HG03439 (cell line): Measurements from ENCODE around the gene PPFIA4.
"Not testable (repeated sequence)": the region's sequence is repeated elsewhere in the genome, so short reads cannot be mapped to it uniquely, and the experiment has no call there.

ENCODE experiments used
- ATAC-seq: cut with Tn5 transposase; IDR thresholded peaks from one replicate; pipeline ENCODE4 v1.9.1; 2021; ENCODE audit warnings: mild to moderate bottlenecking, moderate library complexity; ENCODE audit not compliant: unreplicated experiment

The PPFIA4 gene

GRCh38 chr1:203026031-203026665 is at the start of gene PPFIA4:
Gene PPFIA4, plus strand, starts transcription at chr1:203026491. Its CDS starts 12,518 bp downstream, at chr1:203039009.
- ATAC-seq: peak; percentile 70

- no peak for ATAC-seq
Measured at GRCh38 chr1:202976633-202977032, 49.7 kb upstream of the PPFIA4 start.

- no peak for ATAC-seq
Measured at GRCh38 chr1:202979459-202979858, 46.8 kb upstream of the PPFIA4 start.

- no peak for ATAC-seq
Measured at GRCh38 chr1:202981939-202982338, 44.4 kb upstream of the PPFIA4 start.

- ATAC-seq: no peak
Measured at GRCh38 chr1:202982715-202983430, 43.4 kb upstream of the PPFIA4 start.

GRCh38 chr1:202986120-202986519 is 40.2 kb upstream of the PPFIA4 start:
- ATAC-seq: not testable (repeated sequence)

GRCh38 chr1:202987255-202987654 is 39.0 kb upstream of the PPFIA4 start:
- no peak for ATAC-seq

GRCh38 chr1:202987922-202988583 is 38.2 kb upstream of the PPFIA4 start:
- no peak for ATAC-seq

- no peak for ATAC-seq
Measured at GRCh38 chr1:202989879-202990278, 36.4 kb upstream of the PPFIA4 start.

- ATAC-seq: no peak
Measured at GRCh38 chr1:202991112-202991511, 35.2 kb upstream of the PPFIA4 start.

GRCh38 chr1:202994756-202995155 is 31.5 kb upstream of the PPFIA4 start:
- ATAC-seq: no peak

GRCh38 chr1:202998836-202999750 is 27.2 kb upstream of the PPFIA4 start:
- ATAC-seq: no peak

GRCh38 chr1:203000217-203000944 is 25.9 kb upstream of the PPFIA4 start:
- no peak for ATAC-seq

- no peak for ATAC-seq
Measured at GRCh38 chr1:203001986-203002385, 24.3 kb upstream of the PPFIA4 start.

GRCh38 chr1:203002951-203003350 is 23.3 kb upstream of the PPFIA4 start:
- no peak for ATAC-seq

- not testable (repeated sequence) for ATAC-seq
Measured at GRCh38 chr1:203005395-203006142, 20.7 kb upstream of the PPFIA4 start.

GRCh38 chr1:203006948-203007871 is 19.1 kb upstream of the PPFIA4 start, which contains the start of gene TMEM183A:
Gene TMEM183A, plus strand, starts transcription at chr1:203007374. Its CDS starts 92 bp downstream, at chr1:203007466.
- peak; percentile 92 for ATAC-seq

- no peak for ATAC-seq
Measured at GRCh38 chr1:203009185-203009584, 17.1 kb upstream of the PPFIA4 start.
